ENCODE results near the gene CDSN. TPM values are rescaled to one million over a fixed set of nuclear protein-coding genes. Genes with fewer than 3 reads are reported as not detected.
A peak's percentile ranks its signal among the peaks of the same experiment; 100 is the strongest.

The CDSN gene
- total and polyA plus RNA-seq, 2 experiments from 2014 or later: not detected

DNA sequence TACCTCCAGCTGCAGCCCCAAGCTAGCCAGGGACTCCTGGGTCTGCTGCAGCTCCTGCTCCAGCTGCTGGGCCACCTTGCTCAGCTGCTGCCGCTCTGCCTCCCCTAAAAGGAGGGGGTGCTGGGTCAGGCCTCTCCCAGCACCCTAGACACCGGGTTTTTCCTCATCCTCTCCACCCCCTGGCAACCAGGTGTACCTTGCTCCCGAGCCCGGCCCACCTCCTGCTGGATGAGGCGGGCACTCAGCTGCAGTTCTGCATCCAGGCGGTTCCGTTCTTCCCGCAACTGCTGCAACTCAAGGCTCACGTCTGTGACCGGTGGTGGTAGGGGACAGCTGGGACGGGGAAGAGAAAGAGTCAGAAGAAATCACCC is 24.7 kb upstream of the CDSN start:
- Histone ChIP-seq H3K36me3 (replicated peaks; ENCODE audit: insufficient read depth, low read depth) (no peaks in the 10 kb centered on the region), H3K27me3 (no peaks in the 10 kb centered on the region), H4K20me1 (ENCODE audit: insufficient read depth, poor library complexity, severe bottlenecking) (no peaks in the 10 kb centered on the region), H3K4me3 (no peak overlapping the region), H3K27ac (no peak overlapping the region), H3K9me2 (replicated peaks; ENCODE audit: insufficient read depth) (no peaks in the 10 kb centered on the region), H3K79me2 (no peaks in the 10 kb centered on the region), H2AFZ (no peak overlapping the region), H3K4me1 (ENCODE audit: insufficient read depth) (no peaks in the 10 kb centered on the region), H3K9me3 (ENCODE audit: low read depth) (no peaks in the 10 kb centered on the region), H3K4me2 (no peak overlapping the region)
- no peak for TF ChIP-seq EZH2 (IDR thresholded peaks at IDR 0.05; ENCODE audit: borderline replicate concordance)
- TF ChIP-seq CTCF (IDR thresholded peaks at IDR 0.05; ENCODE audit: poor library complexity): no peak
- TF ChIP-seq EZH2phosphoT487 (IDR thresholded peaks at IDR 0.05; ENCODE audit: low read depth, severe bottlenecking, unreplicated experiment): no peak
- 80% methylated on average over 11 of the region's 11 CpGs for WGBS (ENCODE audit: low lambda C conversion rate, missing lambda C conversion rate)
- no peak for DNase-seq (ENCODE audit: low spot score)

GRCh38 chr6:31144296-31144969 is 24.2 kb upstream of the CDSN start:
- Histone ChIP-seq H3K4me1 (ENCODE audit: insufficient read depth) (no peaks in the 10 kb centered on the region), H3K79me2 (no peaks in the 10 kb centered on the region), H3K27me3 (no peaks in the 10 kb centered on the region), H3K4me3 (no peak overlapping the region), H4K20me1 (ENCODE audit: insufficient read depth, poor library complexity, severe bottlenecking) (no peaks in the 10 kb centered on the region), H3K9me3 (ENCODE audit: low read depth) (no peaks in the 10 kb centered on the region), H3K27ac (no peak overlapping the region), H3K4me2 (no peak overlapping the region), H2AFZ (no peak overlapping the region), H3K9me2 (replicated peaks; ENCODE audit: insufficient read depth) (no peaks in the 10 kb centered on the region), H3K36me3 (replicated peaks; ENCODE audit: insufficient read depth, low read depth) (no peaks in the 10 kb centered on the region)
- WGBS (ENCODE audit: low lambda C conversion rate, missing lambda C conversion rate): 92% methylated on average over 18 of the region's 18 CpGs
- TF ChIP-seq CTCF (IDR thresholded peaks at IDR 0.05; ENCODE audit: poor library complexity): no peak
- no peak for TF ChIP-seq EZH2phosphoT487 (IDR thresholded peaks at IDR 0.05; ENCODE audit: low read depth, severe bottlenecking, unreplicated experiment)
- TF ChIP-seq EZH2 (IDR thresholded peaks at IDR 0.05; ENCODE audit: borderline replicate concordance): no peak
- no peak for DNase-seq (ENCODE audit: low spot score)

DNA sequence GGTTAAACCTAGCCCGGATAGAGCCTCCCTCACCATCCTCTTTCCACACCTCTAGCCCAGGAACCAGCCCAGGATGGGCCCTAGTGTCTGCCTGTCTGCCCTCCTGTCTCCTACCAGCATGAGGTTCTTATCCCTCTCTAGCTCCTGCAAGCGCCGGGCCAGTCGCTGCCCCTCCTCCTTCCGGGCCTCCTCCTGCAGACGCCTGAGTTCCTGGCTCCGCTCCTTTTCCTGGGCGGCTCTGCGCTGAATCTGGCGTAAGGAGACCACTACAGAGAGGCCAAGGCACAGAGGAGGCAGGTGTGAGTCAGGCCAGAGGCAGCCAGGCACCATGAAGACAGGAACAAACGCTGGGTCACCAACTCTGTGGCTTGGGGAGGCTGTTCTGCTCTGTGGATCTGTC is 22.9 kb upstream of the CDSN start:
- Histone ChIP-seq H3K79me2 (no peaks in the 10 kb centered on the region), H2AFZ (no peak overlapping the region)
- WGBS (ENCODE audit: low lambda C conversion rate, missing lambda C conversion rate): 49% methylated on average over 11 of the region's 11 CpGs

More for the DNA sequence above, 22.9 kb upstream of the CDSN start:
- H3K27ac ChIP-seq: no peak overlapping the region
- no peaks in the 10 kb centered on the region for H3K36me3 ChIP-seq (replicated peaks; ENCODE audit: insufficient read depth, low read depth)
- H3K27me3 ChIP-seq: no peaks in the 10 kb centered on the region
- no peaks in the 10 kb centered on the region for H4K20me1 ChIP-seq (ENCODE audit: insufficient read depth, poor library complexity, severe bottlenecking)
- no peak overlapping the region for H3K4me2 ChIP-seq
- TF ChIP-seq EZH2 (IDR thresholded peaks at IDR 0.05; ENCODE audit: borderline replicate concordance) (no peak), EZH2phosphoT487 (IDR thresholded peaks at IDR 0.05; ENCODE audit: low read depth, severe bottlenecking, unreplicated experiment) (no peak), CTCF (IDR thresholded peaks at IDR 0.05; ENCODE audit: poor library complexity) (no peak)
- DNase-seq (ENCODE audit: low spot score): peak; percentile 60
- H3K4me1 ChIP-seq (ENCODE audit: insufficient read depth): no peaks in the 10 kb centered on the region
- H3K4me3 ChIP-seq: no peak overlapping the region
- no peaks in the 10 kb centered on the region for H3K9me2 ChIP-seq (replicated peaks; ENCODE audit: insufficient read depth)
- H3K9me3 ChIP-seq (ENCODE audit: low read depth): no peaks in the 10 kb centered on the region
